GM21737 (cell line): ENCODE data around the gene RASGRF1.
"Not testable (repeated sequence)": the region's sequence is repeated elsewhere in the genome, so short reads cannot be mapped to it uniquely, and the experiment has no call there.

Experiments used
- ATAC-seq: cut with Tn5 transposase; IDR thresholded peaks from one replicate; pipeline ENCODE4 v1.9.1; 2021; ENCODE audit warnings: mild to moderate bottlenecking, moderate library complexity; ENCODE audit not compliant: unreplicated experiment

The RASGRF1 gene

GRCh38 chr15:79041601-79042168 is 48.9 kb downstream of the RASGRF1 start:
- ATAC-seq = no peak

- no peak for ATAC-seq
Observed at GRCh38 chr15:79037848-79038247, 52.7 kb downstream of the RASGRF1 start.

GRCh38 chr15:79036323-79036722 is 54.3 kb downstream of the RASGRF1 start:
- no peak for ATAC-seq

- ATAC-seq = no peak
Observed at GRCh38 chr15:79035814-79036213, 54.8 kb downstream of the RASGRF1 start.

- no peak for ATAC-seq
Observed at GRCh38 chr15:79035111-79035601, 55.4 kb downstream of the RASGRF1 start.

GRCh38 chr15:79034284-79034683 is 56.3 kb downstream of the RASGRF1 start:
- ATAC-seq = no peak

GRCh38 chr15:79032656-79033055 is 57.9 kb downstream of the RASGRF1 start:
- no peak for ATAC-seq

GRCh38 chr15:79031821-79032220 is 58.8 kb downstream of the RASGRF1 start:
- no peak for ATAC-seq

- no peak for ATAC-seq
Observed at GRCh38 chr15:79031201-79031600, 59.4 kb downstream of the RASGRF1 start.

- ATAC-seq = no peak
Observed at GRCh38 chr15:79030470-79030869, 60.1 kb downstream of the RASGRF1 start.

GRCh38 chr15:79028411-79028964 is 62.1 kb downstream of the RASGRF1 start:
- no peak for ATAC-seq

GRCh38 chr15:79027532-79028410 is 62.8 kb downstream of the RASGRF1 start:
- no peak for ATAC-seq

- no peak for ATAC-seq
Observed at GRCh38 chr15:79025802-79026201, 64.8 kb downstream of the RASGRF1 start.

- no peak for ATAC-seq
Observed at GRCh38 chr15:79025201-79025600, 65.4 kb downstream of the RASGRF1 start.

- ATAC-seq = not testable (repeated sequence)
Observed at GRCh38 chr15:79024493-79024892, 66.1 kb downstream of the RASGRF1 start.

- no peak for ATAC-seq
Observed at GRCh38 chr15:79023918-79024317, 66.7 kb downstream of the RASGRF1 start.

- ATAC-seq = no peak
Observed at GRCh38 chr15:79023546-79023890, 67.1 kb downstream of the RASGRF1 start.

- no peak for ATAC-seq
Observed at GRCh38 chr15:79018960-79019359, 71.6 kb downstream of the RASGRF1 start.

GRCh38 chr15:79017953-79018352 is 72.6 kb downstream of the RASGRF1 start:
- ATAC-seq = no peak

- no peak for ATAC-seq
Observed at GRCh38 chr15:79016527-79017170, 73.9 kb downstream of the RASGRF1 start.

- no peak for ATAC-seq
Observed at GRCh38 chr15:79015416-79015815, 75.2 kb downstream of the RASGRF1 start.

GRCh38 chr15:79010278-79010677 is 80.3 kb downstream of the RASGRF1 start:
- ATAC-seq = no peak
